K562 (cell line): ENCODE data around the gene ITM2B. TPM values are rescaled to one million over a fixed set of nuclear protein-coding genes. Genes with fewer than 3 reads are reported as not detected.

ENCODE experiments used
- ATAC-seq: fragments of 200-7000 bp; cut with Tn5 transposase; 3 replicates; pipeline ENCODE4 v1.9.1; 2020; ENCODE audit warnings: moderate library complexity
- BruUV-seq: library from RNA; stranded (reverse); fragments of 400-500 nt; replicated peaks from 2 replicates; lab custom pipeline; 2021; lab: Mats Ljungman, UMichigan
- CTCF ChIA-PET: fragments of 300-600 bp; formaldehyde crosslinking; extraction: SDS; loops from one replicate; lab custom pipeline; 2021; ENCODE audit warnings: low intra/inter-chr PET ratio; lab: Yijun Ruan, JAX
- POLR2A ChIA-PET: fragments of 300-600, 350-650 bp; sonication (Branson Sonifier 250); formaldehyde crosslinking; extraction: SDS; loops from one replicate; lab custom pipeline; 2021; ENCODE audit warnings: antibody characterized with exemption, inconsistent platforms; lab: Yijun Ruan, JAX
- DNase-seq, 4 experiments: peaks; one replicate each; pipeline versions ENCODE4 v3.0.0 to v3.0.0-alpha.2; 2011 to 2018; ENCODE audit warnings: low spot score in 3 of 4, mixed read lengths in 3 of 4; ENCODE audit errors: extremely low read depth in 1 of 4
- FAIRE-seq: peaks from 2 replicates; lab custom pipeline; 2011; peaks lifted over from hg19 to GRCh38; lab: Jason Lieb, UNC
- H2AFZ ChIP-seq: 2 replicates; pipeline ENCODE4 v1.6.0; 2011; ENCODE audit warnings: low read depth, low read length, control low read depth, inconsistent platforms
- H3K27ac ChIP-seq: fragments of 200-600 bp; 3 replicates; pipeline ENCODE4 v1.8.0; 2011; ENCODE audit warnings: low read depth, mild to moderate bottlenecking, control low read depth, inconsistent platforms, low read length, moderate library complexity, mixed read lengths; ENCODE audit errors: extremely low read depth
- H3K27me3 ChIP-seq, 2 experiments: fragments of 300-600 bp in 1 of 2; 2 replicates in 1 of 2; 3 replicates in 1 of 2; pipeline versions ENCODE4 v1.6.0 to v1.8.0; 2011; ENCODE audit warnings: inconsistent platforms in 2 of 2, low read length in 2 of 2, mild to moderate bottlenecking in 1 of 2, mixed read lengths in 1 of 2, moderate library complexity in 1 of 2; ENCODE audit not compliant: control insufficient read depth in 2 of 2, insufficient read depth in 2 of 2
- H3K36me3 ChIP-seq: fragments of 300-600 bp; 3 replicates; pipeline ENCODE4 v1.8.0; 2011; ENCODE audit warnings: mild to moderate bottlenecking, low read length, inconsistent platforms; ENCODE audit not compliant: control insufficient read depth, insufficient read depth
- H3K4me1 ChIP-seq, 2 experiments: fragments of 200-600 bp in 1 of 2; replicated peaks in 1 of 2; 2 replicates in 1 of 2; 3 replicates in 1 of 2; pipeline versions ENCODE4 v1.5.1 to v1.8.0; 2011; ENCODE audit warnings: inconsistent platforms in 2 of 2, low read length in 2 of 2, mild to moderate bottlenecking in 1 of 2, mixed read lengths in 1 of 2, moderate library complexity in 1 of 2; ENCODE audit not compliant: control insufficient read depth in 2 of 2, insufficient read depth in 2 of 2
- H3K4me2 ChIP-seq: 2 replicates; pipeline ENCODE4 v1.6.1; 2011; ENCODE audit warnings: low read length, control low read depth, inconsistent platforms, mixed read lengths; ENCODE audit not compliant: insufficient read depth
- H3K4me3 ChIP-seq: fragments of 200-600 bp; sonication (generic), shearing (Covaris generic); 2 replicates; pipeline ENCODE4 v1.5.1; 2016; ENCODE audit warnings: control low read depth, inconsistent platforms
- H3K79me2 ChIP-seq: fragments of 200-600 bp; 3 replicates; pipeline ENCODE4 v1.8.0; 2011; ENCODE audit warnings: low read length, inconsistent platforms; ENCODE audit not compliant: control insufficient read depth, insufficient read depth
- H3K9ac ChIP-seq, 2 experiments: 2 replicates each; pipeline versions ENCODE4 v1.6.0 to v1.6.1; 2011; ENCODE audit warnings: low read depth in 2 of 2, low read length in 2 of 2, control low read depth in 1 of 2, inconsistent platforms in 1 of 2, mild to moderate bottlenecking in 1 of 2, mixed read lengths in 1 of 2; ENCODE audit not compliant: insufficient read depth in 1 of 2
- H3K9me1 ChIP-seq: one replicate; pipeline ENCODE4 v1.6.0; 2011; ENCODE audit warnings: inconsistent platforms, mild to moderate bottlenecking, low read length, moderate library complexity; ENCODE audit not compliant: control insufficient read depth, insufficient read depth
- H3K9me3 ChIP-seq: replicated peaks from 2 replicates; pipeline ENCODE4 v1.5.1; 2011; ENCODE audit warnings: low read depth, low read length, inconsistent platforms; ENCODE audit not compliant: control insufficient read depth, insufficient read depth
- H4K20me1 ChIP-seq: replicated peaks from 2 replicates; pipeline ENCODE4 v1.6.1; 2011; ENCODE audit warnings: low read length, inconsistent platforms, mixed read lengths; ENCODE audit not compliant: control insufficient read depth, insufficient read depth
- ADNP ChIP-seq: fragments of 200-800 bp; sonication (Bioruptor generic); IDR thresholded peaks from 2 replicates; pipeline ENCODE4 v1.6.1; 2016; ENCODE audit warnings: missing genetic modification characterization, missing compliant biosample characterization
- BRF1 ChIP-seq: IDR thresholded peaks from 3 replicates; pipeline ENCODE4 v1.6.1; 2011; ENCODE audit warnings: borderline replicate concordance, mild to moderate bottlenecking; ENCODE audit not compliant: insufficient read length; ENCODE audit errors: extremely low read depth
- CC2D1A ChIP-seq: fragments of 450-650 bp; IDR thresholded peaks from 2 replicates; pipeline ENCODE4 v1.6.1; 2017; ENCODE audit warnings: mild to moderate bottlenecking
- DLX4 ChIP-seq: fragments of 250-450 bp; sonication (Bioruptor Pico); IDR thresholded peaks from 2 replicates; pipeline ENCODE4 v1.6.1; 2021; ENCODE audit warnings: mild to moderate bottlenecking
- DNMT1 ChIP-seq: fragments of 450-650 bp; IDR thresholded peaks from 2 replicates; pipeline ENCODE4 v1.6.1; 2016; ENCODE audit warnings: antibody characterized with exemption, mild to moderate bottlenecking
- E2F4 ChIP-seq: sonication (generic); formaldehyde crosslinking; IDR thresholded peaks from 2 replicates; pipeline ENCODE4 v1.8.0; 2022; ENCODE audit warnings: mild to moderate bottlenecking, low read depth, missing genetic modification reagents
- FUS ChIP-seq: fragments of 200-400 bp; formaldehyde crosslinking; optimal IDR thresholded peaks from 2 replicates; pipeline ENCODE3; 2017; ENCODE audit warnings: low read depth, low read length
- GABPB2 ChIP-seq: fragments of 250-450 bp; sonication (Bioruptor Pico); conservative IDR thresholded peaks from 2 replicates; pipeline ENCODE4 v1.5.1; 2021; ENCODE audit warnings: mild to moderate bottlenecking
- HDAC1 ChIP-seq, 2 experiments: fragments of 450-650 bp; IDR thresholded peaks; 2 replicates each; pipeline ENCODE4 v1.6.1; 2016 to 2017; ENCODE audit warnings: inconsistent platforms in 1 of 2, mild to moderate bottlenecking in 1 of 2, moderate library complexity in 1 of 2
- HOMEZ ChIP-seq: fragments of 250-450 bp; sonication (Bioruptor Pico); IDR thresholded peaks from 2 replicates; pipeline ENCODE4 v1.4.0; 2020; ENCODE audit warnings: mild to moderate bottlenecking, moderate library complexity
- MYNN ChIP-seq, 2 experiments: sonication (generic); formaldehyde crosslinking in 1 of 2; IDR thresholded peaks; 2 replicates each; pipeline versions ENCODE4 v1.5.0 to v1.6.1; 2016 to 2020; ENCODE audit warnings: antibody characterized with exemption in 1 of 2, missing genetic modification reagents in 1 of 2
- TARDBP ChIP-seq: fragments of 450-650 bp; IDR thresholded peaks from 2 replicates; pipeline ENCODE4 v1.6.1; 2016
- TCF3 ChIP-seq: sonication (generic); formaldehyde crosslinking; IDR thresholded peaks from 2 replicates; pipeline ENCODE4 v1.4.0; 2020; ENCODE audit warnings: mild to moderate bottlenecking, missing genetic modification reagents
- ZBED1 ChIP-seq: IDR thresholded peaks from 2 replicates; pipeline ENCODE4 v1.6.1; 2014
- ZBTB7A ChIP-seq: IDR thresholded peaks from 2 replicates; pipeline ENCODE4 v1.6.1; 2011; ENCODE audit warnings: low read depth, mild to moderate bottlenecking, low read length, moderate library complexity, borderline replicate concordance; ENCODE audit not compliant: control insufficient read depth
- ZNF212 ChIP-seq: fragments of 450-650 bp; formaldehyde crosslinking; IDR thresholded peaks from 2 replicates; pipeline ENCODE4 v1.4.0; 2020; ENCODE audit warnings: mild to moderate bottlenecking
- ZNF232 ChIP-seq: sonication (generic); formaldehyde crosslinking; IDR thresholded peaks from 2 replicates; pipeline ENCODE4 v1.8.0; 2022; ENCODE audit warnings: mild to moderate bottlenecking, missing genetic modification reagents
- ZNF668 ChIP-seq: fragments of 250-450 bp; sonication (Bioruptor Pico); IDR thresholded peaks from 2 replicates; pipeline ENCODE4 v1.8.0; 2022; ENCODE audit warnings: mild to moderate bottlenecking, inconsistent platforms
- ZNF707 ChIP-seq: fragments of 250-450 bp; sonication (Bioruptor Pico); conservative IDR thresholded peaks from 2 replicates; pipeline ENCODE4 v1.8.0; 2022; ENCODE audit warnings: inconsistent platforms, mild to moderate bottlenecking, moderate library complexity
- ZNF75A ChIP-seq: fragments of 450-650 bp; formaldehyde crosslinking; IDR thresholded peaks from 2 replicates; pipeline ENCODE4 v1.4.0; 2020; ENCODE audit warnings: mild to moderate bottlenecking
- in situ Hi-C: fragments of 300-500 bp; cut with MboI; formaldehyde crosslinking; loops from 4 replicates; pipeline ENCODE4 v1.15.0; 2018; ENCODE audit warnings: inconsistent platforms, mixed read lengths
- intact Hi-C: fragments of 100-400 bp; cut with micrococcal nuclease; formaldehyde crosslinking; loops from 2 replicates; pipeline ENCODE4 v1.14.2; 2022
- polyA plus RNA-seq, 8 experiments: library from polyadenylated mRNA; depleted of rRNA in 4 of 8; stranded (reverse) in 5 of 8; unstranded in 3 of 8; fragments of >200 nt; fragmentation: Nextera tagmentation in 2 of 8; fragmentation: Illumina TruSeq in 1 of 8; extraction: Ambion mirVana in 2 of 8; extraction: Trizol in 1 of 8; gene quantifications; 2 replicates each; pipeline versions ENCODE4 v1.2.1 to v1.2.3, GENCODE V29; 2011 to 2014; ENCODE audit warnings: inconsistent platforms in 1 of 8, missing spikeins in 1 of 8
- total RNA-seq, 7 experiments: library from RNA; depleted of rRNA in 6 of 7; stranded (reverse); fragments of >200 nt in 6 of 7; fragmentation: Illumina TruSeq in 2 of 7; extraction: Trizol in 2 of 7; gene quantifications; 2 replicates each; pipeline versions ENCODE4 v1.2.1 to v1.2.3, GENCODE V29; 2011 to 2021; ENCODE audit warnings: low replicate concordance in 1 of 7

Gene ITM2B
- total and polyA plus RNA-seq, 9 of the 15 experiments (the other 6 are each of a cell fraction or from before 2014, with no cell fraction given) = 22.0 to 83.8 (median 45.0) TPM

GRCh38 chr13:48265217-48265815 is 32.3 kb downstream of the ITM2B start (continued):
- no peak for TF ChIP-seq HOMEZ (CRISPR knock-in tag)
- no peak for TF ChIP-seq ZBTB7A
- no peak for TF ChIP-seq E2F4 (CRISPR knock-in tag)

GRCh38 chr13:48266150-48266549 is 33.1 kb downstream of the ITM2B start:
- ATAC-seq = no peak
- peaks cover 10% of the 10 kb centered on the region; the same call in 1 of the 3 replicates for H3K36me3 ChIP-seq
- no TSS peak for BruUV-seq
- no peak overlapping the region for H3K4me3 ChIP-seq
- H3K4me1 ChIP-seq = no peaks in the 10 kb centered on the region
- no peak for FAIRE-seq
- no peaks in the 10 kb centered on the region for H3K9me1 ChIP-seq
- no peaks in the 10 kb centered on the region for H4K20me1 ChIP-seq
- CTCF ChIA-PET = no interaction called here
- no peak overlapping the region for H2AFZ ChIP-seq
- no peak overlapping the region for H3K4me2 ChIP-seq
- DNase-seq = no peak
- TF ChIP-seq CC2D1A = no peak
- TF ChIP-seq MYNN (IDR thresholded peaks at IDR 0.05) = no peak
- TF ChIP-seq MYNN (CRISPR knock-in tag; IDR thresholded peaks at IDR 0.05) = no peak
- no peak for TF ChIP-seq HDAC1 (IDR thresholded peaks at IDR 0.05)
- no peak for TF ChIP-seq ZNF707
- no peak for TF ChIP-seq TARDBP
- TF ChIP-seq ZNF75A (CRISPR knock-in tag) = no peak
- TF ChIP-seq DLX4 (CRISPR knock-in tag) = no peak
- TF ChIP-seq ZNF232 = no peak
- no peak for TF ChIP-seq TCF3 (CRISPR knock-in tag)
- no peak for TF ChIP-seq DNMT1
- TF ChIP-seq ZBED1 = no peak
- TF ChIP-seq ZNF668 (CRISPR knock-in tag) = no peak
- no peak for TF ChIP-seq BRF1
- no peak for TF ChIP-seq FUS
- TF ChIP-seq GABPB2 (CRISPR knock-in tag) = no peak
- no peak for TF ChIP-seq ADNP (tag)
- TF ChIP-seq ZNF212 (CRISPR knock-in tag) = no peak
- H3K27ac ChIP-seq = no peak overlapping the region
- H3K9ac ChIP-seq = no peak overlapping the region
- in situ Hi-C loops = no loop called here
- no peaks in the 10 kb centered on the region for H3K9me3 ChIP-seq
- intact Hi-C loops = no loop called here
- H3K79me2 ChIP-seq = no peaks in the 10 kb centered on the region
- no peaks in the 10 kb centered on the region for H3K27me3 ChIP-seq
- POLR2A ChIA-PET = interaction anchor here (1.1 kb wide), 1 partner anchor 12 kb away, joined by 3 read pairs; no protein-coding TSS in a partner anchor
